Neural cell (in vitro differentiated cells): Measurements from ENCODE around the gene DIP2C. TPM values are rescaled to one million over a fixed set of nuclear protein-coding genes. Genes with fewer than 3 reads are reported as not detected.

ENCODE experiments used
- H2AFZ ChIP-seq: fragments of 200-600, 300-800 bp; sonication (generic), shearing (Covaris generic); 2 replicates; pipeline ENCODE4 v1.6.0; 2014; ENCODE audit warnings: low read depth, mild to moderate bottlenecking, antibody characterized with exemption, low read length, moderate library complexity
- H3F3A ChIP-seq: fragments of 200-600 bp; shearing (Covaris generic); 2 replicates; pipeline ENCODE4 v1.6.1; 2016; ENCODE audit warnings: mild to moderate bottlenecking, moderate library complexity, mixed read lengths, antibody characterized with exemption, low read length; ENCODE audit not compliant: insufficient read depth, poor library complexity, severe bottlenecking
- H3K27ac ChIP-seq: fragments of 200-600, 300-800 bp; sonication (generic), shearing (Covaris generic); 2 replicates; pipeline ENCODE4 v1.5.1; 2014; ENCODE audit warnings: mild to moderate bottlenecking, low read length, moderate library complexity
- H3K27me3 ChIP-seq: fragments of 300-800, 200-600 bp; sonication (generic), shearing (Covaris generic); 2 replicates; pipeline ENCODE4 v1.6.0; 2014; ENCODE audit warnings: mild to moderate bottlenecking, low read depth, low read length, moderate library complexity; ENCODE audit not compliant: insufficient read depth
- H3K36me3 ChIP-seq: fragments of 300-800, 200-600 bp; sonication (generic), shearing (Covaris generic); 2 replicates; pipeline ENCODE4 v1.5.1; 2014; ENCODE audit warnings: mild to moderate bottlenecking, antibody characterized with exemption, low read length, moderate library complexity; ENCODE audit not compliant: insufficient read depth
- H3K4me2 ChIP-seq: fragments of 300-800, 200-600 bp; sonication (generic), shearing (Covaris generic); 2 replicates; pipeline ENCODE4 v1.6.0; 2014; ENCODE audit warnings: mild to moderate bottlenecking, low read length
- H3K4me3 ChIP-seq: fragments of 300-800, 200-600 bp; sonication (generic), shearing (Covaris generic); 2 replicates; pipeline ENCODE4 v1.5.1; 2014; ENCODE audit warnings: mild to moderate bottlenecking, low read length, moderate library complexity
- H3K79me2 ChIP-seq: fragments of 200-600 bp; shearing (Covaris generic); replicated peaks from 2 replicates; pipeline ENCODE4 v1.6.0; 2014; ENCODE audit warnings: mild to moderate bottlenecking, low read length, moderate library complexity; ENCODE audit not compliant: insufficient read depth
- H3K9ac ChIP-seq: fragments of 300-800, 200-600 bp; sonication (generic), shearing (Covaris generic); 2 replicates; pipeline ENCODE4 v1.6.1; 2016; ENCODE audit warnings: mild to moderate bottlenecking, low read length, mixed read lengths
- H3K9me2 ChIP-seq: fragments of 200-600 bp; shearing (Covaris generic); 2 replicates; pipeline ENCODE4 v1.6.1; 2016; ENCODE audit warnings: mild to moderate bottlenecking, low read length, mixed read lengths; ENCODE audit not compliant: insufficient read depth
- H3K9me3 ChIP-seq: fragments of 200-600, 300-800 bp; sonication (generic), shearing (Covaris generic); 2 replicates; pipeline ENCODE4 v1.6.1; 2016; ENCODE audit warnings: mild to moderate bottlenecking, mixed run types, low read length, moderate library complexity, mixed read lengths
- H4K20me1 ChIP-seq: fragments of 200-600 bp; shearing (Covaris generic); 2 replicates; pipeline ENCODE4 v1.6.1; 2016; ENCODE audit warnings: mild to moderate bottlenecking, mixed run types; ENCODE audit not compliant: insufficient read depth
- EP300 ChIP-seq: fragments of 450-650 bp; conservative IDR thresholded peaks from 2 replicates; pipeline ENCODE4 v1.6.1; 2014; ENCODE audit warnings: antibody characterized with exemption, mild to moderate bottlenecking, moderate library complexity; ENCODE audit not compliant: poor library complexity, severe bottlenecking
- EZH2 ChIP-seq: fragments of 200-600, 300-800 bp; shearing (Covaris generic), sonication (generic); IDR thresholded peaks from 2 replicates; pipeline ENCODE4 v1.6.1; 2014; ENCODE audit warnings: antibody characterized with exemption, low read length, borderline replicate concordance, mild to moderate bottlenecking; ENCODE audit not compliant: insufficient read depth, poor library complexity, severe bottlenecking
- MXI1 ChIP-seq: fragments of 450-650 bp; conservative IDR thresholded peaks from 2 replicates; pipeline ENCODE4 v1.6.1; 2014; ENCODE audit warnings: antibody characterized with exemption, mild to moderate bottlenecking; ENCODE audit not compliant: poor library complexity, severe bottlenecking
- POLR2AphosphoS5 ChIP-seq: IDR thresholded peaks from 2 replicates; pipeline ENCODE4 v1.6.1; 2012
- RAD21 ChIP-seq: fragments of 450-650 bp; conservative IDR thresholded peaks from 2 replicates; pipeline ENCODE4 v1.6.1; 2014; ENCODE audit warnings: antibody characterized with exemption, mild to moderate bottlenecking, moderate library complexity
- SMC3 ChIP-seq: fragments of 450-650 bp; conservative IDR thresholded peaks from 2 replicates; pipeline ENCODE4 v1.6.1; 2014; ENCODE audit warnings: antibody characterized with exemption, mild to moderate bottlenecking, moderate library complexity; ENCODE audit not compliant: poor library complexity
- TAF1 ChIP-seq: IDR thresholded peaks from 2 replicates; pipeline ENCODE4 v1.6.1; 2012; ENCODE audit warnings: low read depth
- polyA plus RNA-seq: library from polyadenylated mRNA; depleted of rRNA; stranded (reverse); fragments of >200 nt; gene quantifications from 2 replicates; pipeline ENCODE4 v1.2.3, GENCODE V29; 2014
- TF ChIP-seq, protein P1 (sequence below): fragments of 450-650 bp; IDR thresholded peaks from 2 replicates; pipeline ENCODE4 v1.5.1; 2014; ENCODE audit warnings: antibody characterized with exemption, mild to moderate bottlenecking, moderate library complexity; ENCODE audit not compliant: poor library complexity, severe bottlenecking
- TF ChIP-seq, protein P2 (sequence below): IDR thresholded peaks from 2 replicates; pipeline ENCODE4 v1.6.1; 2012; ENCODE audit warnings: borderline replicate concordance

DIP2C gene
- polyA plus RNA-seq, 1 donor from 2014 or later, result 24.1 TPM

DNA sequence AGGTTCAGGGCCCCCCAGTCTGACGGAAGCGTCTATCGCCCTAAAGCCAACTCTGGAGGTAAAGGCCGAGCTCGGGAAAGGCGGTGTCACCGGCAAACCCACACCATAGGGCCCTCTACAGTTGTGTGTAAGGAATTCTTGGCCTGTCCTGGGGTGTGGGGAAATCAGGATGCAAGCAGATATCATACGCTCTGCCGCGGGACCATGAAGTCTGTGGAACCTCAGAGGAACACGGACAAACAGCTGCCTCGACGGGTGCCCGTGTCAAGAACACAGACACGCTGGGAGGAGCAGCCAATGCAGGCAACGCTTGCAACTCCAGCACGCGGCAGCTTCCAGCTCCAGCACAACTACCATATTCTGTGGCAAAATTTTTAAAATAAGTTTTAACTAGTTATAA, 157.9 kb downstream of the DIP2C start:
- no peaks in the 10 kb centered on the region for H3K9me2 ChIP-seq
- H3K79me2 ChIP-seq, result peaks cover 62% of the 10 kb centered on the region
- no peak overlapping the region for H3K27ac ChIP-seq
- TF ChIP-seq EZH2 (no peak), POLR2AphosphoS5 (no peak), RAD21 (no peak), SMC3 (no peak), TAF1 (no peak), MXI1 (no peak), EP300 (no peak)
- TF ChIP-seq, protein P1, sequence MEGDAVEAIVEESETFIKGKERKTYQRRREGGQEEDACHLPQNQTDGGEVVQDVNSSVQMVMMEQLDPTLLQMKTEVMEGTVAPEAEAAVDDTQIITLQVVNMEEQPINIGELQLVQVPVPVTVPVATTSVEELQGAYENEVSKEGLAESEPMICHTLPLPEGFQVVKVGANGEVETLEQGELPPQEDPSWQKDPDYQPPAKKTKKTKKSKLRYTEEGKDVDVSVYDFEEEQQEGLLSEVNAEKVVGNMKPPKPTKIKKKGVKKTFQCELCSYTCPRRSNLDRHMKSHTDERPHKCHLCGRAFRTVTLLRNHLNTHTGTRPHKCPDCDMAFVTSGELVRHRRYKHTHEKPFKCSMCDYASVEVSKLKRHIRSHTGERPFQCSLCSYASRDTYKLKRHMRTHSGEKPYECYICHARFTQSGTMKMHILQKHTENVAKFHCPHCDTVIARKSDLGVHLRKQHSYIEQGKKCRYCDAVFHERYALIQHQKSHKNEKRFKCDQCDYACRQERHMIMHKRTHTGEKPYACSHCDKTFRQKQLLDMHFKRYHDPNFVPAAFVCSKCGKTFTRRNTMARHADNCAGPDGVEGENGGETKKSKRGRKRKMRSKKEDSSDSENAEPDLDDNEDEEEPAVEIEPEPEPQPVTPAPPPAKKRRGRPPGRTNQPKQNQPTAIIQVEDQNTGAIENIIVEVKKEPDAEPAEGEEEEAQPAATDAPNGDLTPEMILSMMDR, result no peak
- TF ChIP-seq, protein P2, sequence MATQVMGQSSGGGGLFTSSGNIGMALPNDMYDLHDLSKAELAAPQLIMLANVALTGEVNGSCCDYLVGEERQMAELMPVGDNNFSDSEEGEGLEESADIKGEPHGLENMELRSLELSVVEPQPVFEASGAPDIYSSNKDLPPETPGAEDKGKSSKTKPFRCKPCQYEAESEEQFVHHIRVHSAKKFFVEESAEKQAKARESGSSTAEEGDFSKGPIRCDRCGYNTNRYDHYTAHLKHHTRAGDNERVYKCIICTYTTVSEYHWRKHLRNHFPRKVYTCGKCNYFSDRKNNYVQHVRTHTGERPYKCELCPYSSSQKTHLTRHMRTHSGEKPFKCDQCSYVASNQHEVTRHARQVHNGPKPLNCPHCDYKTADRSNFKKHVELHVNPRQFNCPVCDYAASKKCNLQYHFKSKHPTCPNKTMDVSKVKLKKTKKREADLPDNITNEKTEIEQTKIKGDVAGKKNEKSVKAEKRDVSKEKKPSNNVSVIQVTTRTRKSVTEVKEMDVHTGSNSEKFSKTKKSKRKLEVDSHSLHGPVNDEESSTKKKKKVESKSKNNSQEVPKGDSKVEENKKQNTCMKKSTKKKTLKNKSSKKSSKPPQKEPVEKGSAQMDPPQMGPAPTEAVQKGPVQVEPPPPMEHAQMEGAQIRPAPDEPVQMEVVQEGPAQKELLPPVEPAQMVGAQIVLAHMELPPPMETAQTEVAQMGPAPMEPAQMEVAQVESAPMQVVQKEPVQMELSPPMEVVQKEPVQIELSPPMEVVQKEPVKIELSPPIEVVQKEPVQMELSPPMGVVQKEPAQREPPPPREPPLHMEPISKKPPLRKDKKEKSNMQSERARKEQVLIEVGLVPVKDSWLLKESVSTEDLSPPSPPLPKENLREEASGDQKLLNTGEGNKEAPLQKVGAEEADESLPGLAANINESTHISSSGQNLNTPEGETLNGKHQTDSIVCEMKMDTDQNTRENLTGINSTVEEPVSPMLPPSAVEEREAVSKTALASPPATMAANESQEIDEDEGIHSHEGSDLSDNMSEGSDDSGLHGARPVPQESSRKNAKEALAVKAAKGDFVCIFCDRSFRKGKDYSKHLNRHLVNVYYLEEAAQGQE, result no peak
- no peak overlapping the region for H2AFZ ChIP-seq
- H3K9me3 ChIP-seq, result no peaks in the 10 kb centered on the region
- H3K4me3 ChIP-seq, result no peak overlapping the region
- no peak overlapping the region for H3K4me2 ChIP-seq
- H4K20me1 ChIP-seq, result no peaks in the 10 kb centered on the region
- H3F3A ChIP-seq, result no peaks in the 10 kb centered on the region
- H3K9ac ChIP-seq, result no peak overlapping the region
- H3K36me3 ChIP-seq, result no peaks in the 10 kb centered on the region
- no peaks in the 10 kb centered on the region for H3K27me3 ChIP-seq

DNA sequence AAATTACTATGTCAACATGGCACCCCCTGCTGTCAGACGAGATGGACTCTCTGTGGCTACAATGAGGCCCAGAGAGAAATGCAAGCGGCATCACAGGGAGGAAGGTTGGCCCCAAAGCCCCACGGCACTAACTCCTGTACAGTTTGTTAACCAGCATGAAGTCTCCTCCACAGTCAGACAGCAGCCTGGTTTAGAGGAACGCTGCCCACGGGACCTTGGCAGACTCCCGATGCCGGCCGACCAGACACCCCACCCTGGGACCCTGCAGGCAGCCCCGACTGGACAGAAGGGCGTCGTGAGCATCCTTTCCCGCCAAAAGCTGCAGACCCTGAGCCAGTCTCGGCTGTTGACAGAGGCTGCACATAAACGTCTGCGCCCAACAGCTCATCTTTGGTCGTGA, 158.8 kb downstream of the DIP2C start:
- H3K36me3 ChIP-seq, result no peaks in the 10 kb centered on the region
- H4K20me1 ChIP-seq, result no peaks in the 10 kb centered on the region
- no peaks in the 10 kb centered on the region for H3K9me2 ChIP-seq
- H3K9ac ChIP-seq, result no peak overlapping the region
- H3K4me3 ChIP-seq, result no peak overlapping the region
- no peak overlapping the region for H3K27ac ChIP-seq
- no peaks in the 10 kb centered on the region for H3K9me3 ChIP-seq
- H3F3A ChIP-seq, result no peaks in the 10 kb centered on the region
- no peaks in the 10 kb centered on the region for H3K27me3 ChIP-seq
- peaks cover 64% of the 10 kb centered on the region for H3K79me2 ChIP-seq
- TF ChIP-seq POLR2AphosphoS5, result no peak
- no peak for TF ChIP-seq EZH2
- TF ChIP-seq, protein P2, result no peak
- no peak for TF ChIP-seq RAD21
- no peak for TF ChIP-seq EP300
- TF ChIP-seq TAF1, result no peak
- TF ChIP-seq, protein P1, result no peak
- no peak for TF ChIP-seq SMC3
- TF ChIP-seq MXI1, result no peak
- H3K4me2 ChIP-seq, result no peak overlapping the region
- H2AFZ ChIP-seq, result no peak overlapping the region
